Immature natural killer cell (primary cell): ENCODE measurements around the gene MARVELD2. TPM values are rescaled to one million over a fixed set of nuclear protein-coding genes. Genes with fewer than 3 reads are reported as not detected.
"Not testable (repeated sequence)": the region's sequence is repeated elsewhere in the genome, so short reads cannot be mapped to it uniquely, and the experiment has no call there.

ENCODE experiments used
- DNase-seq, 3 donors: peaks; one replicate each; pipeline ENCODE4 v3.0.0; 2022; ENCODE audit warnings: mixed read lengths in 1 of 3
- H3K27ac Mint-ChIP-seq, 6 donors: one replicate each; pipeline ENCODE4 v1.8.0; 2020; ENCODE audit warnings: mixed read lengths in 6 of 6, mild to moderate bottlenecking in 5 of 6, inconsistent platforms in 4 of 6, moderate library complexity in 3 of 6
- H3K27me3 Mint-ChIP-seq, 3 donors: one replicate each; pipeline ENCODE4 v1.8.0; 2020 to 2021; ENCODE audit warnings: low read depth in 3 of 3, mild to moderate bottlenecking in 3 of 3, mixed read lengths in 3 of 3, moderate library complexity in 3 of 3, inconsistent platforms in 1 of 3
- H3K36me3 Mint-ChIP-seq, 3 donors: one replicate each; pipeline ENCODE4 v1.8.0; 2020; ENCODE audit warnings: mixed read lengths in 3 of 3, inconsistent platforms in 2 of 3, mild to moderate bottlenecking in 2 of 3
- H3K4me1 Mint-ChIP-seq, 2 donors: one replicate each; pipeline ENCODE4 v1.8.0; 2020; ENCODE audit warnings: inconsistent platforms in 2 of 2, mild to moderate bottlenecking in 2 of 2, mixed read lengths in 2 of 2, moderate library complexity in 1 of 2
- H3K4me3 Mint-ChIP-seq, 5 donors: one replicate each; pipeline ENCODE4 v1.8.0; 2020; ENCODE audit warnings: mild to moderate bottlenecking in 5 of 5, mixed read lengths in 5 of 5, inconsistent platforms in 3 of 5, moderate library complexity in 3 of 5
- H3K9me3 Mint-ChIP-seq, 6 donors: one replicate each; pipeline ENCODE4 v1.8.0; 2020; ENCODE audit warnings: mild to moderate bottlenecking in 6 of 6, mixed read lengths in 6 of 6, inconsistent platforms in 4 of 6, moderate library complexity in 3 of 6
- polyA plus RNA-seq, 3 donors: library from polyadenylated mRNA; unstranded; fragments of 300-500 nt; fragmentation: Illumina TruSeq; gene quantifications; one replicate each; pipeline ENCODE4 v1.2.3, GENCODE V29; 2021

The MARVELD2 gene
- polyA plus RNA-seq, result not detected

- DNase-seq, result peak; percentile 4 to 11 (median 9)
- Mint-ChIP-seq H3K4me3 (peak within 1 kb of the TSS; percentile 65 to 80 (median 72)), H3K4me1 (peaks cover 0 to 5% of the 10 kb centered on the region in 2 donors), H3K27me3 (peaks cover 0 to 4% (median 2%) of the 10 kb centered on the region in 3 donors), H3K27ac (peak within 1 kb of the TSS in 1 of 6 donors; percentile 7), H3K36me3 (peaks cover 22 to 31% (median 28%) of the 10 kb centered on the region in 3 donors), H3K9me3 (no peaks in the 10 kb centered on the region)
Measured at GRCh38 chr5:69414885-69415583, at the start of gene MARVELD2. TSS of gene MARVELD2 (plus strand) at chr5:69415116. CDS start at chr5:69419386, 4,270 bp downstream.

GRCh38 chr5:69367697-69368279, 47.1 kb upstream of the MARVELD2 start:
- peak overlapping the region; percentile 91 to 99 (median 96) for H3K27ac Mint-ChIP-seq
- H3K27me3 Mint-ChIP-seq, result peaks cover 2 to 7% (median 3%) of the 10 kb centered on the region in 3 donors
- peaks cover 4 to 13% (median 5%) of the 10 kb centered on the region in 3 donors for H3K36me3 Mint-ChIP-seq
- H3K4me3 Mint-ChIP-seq, result peak overlapping the region; percentile 94 to 97 (median 95)
- peaks cover 28 to 63% of the 10 kb centered on the region in 2 donors for H3K4me1 Mint-ChIP-seq
- H3K9me3 Mint-ChIP-seq, result no peaks in the 10 kb centered on the region
- no peak for DNase-seq

- Mint-ChIP-seq H3K4me1 (peaks cover 28 to 63% of the 10 kb centered on the region in 2 donors), H3K27me3 (peaks cover 2 to 7% (median 3%) of the 10 kb centered on the region in 3 donors), H3K27ac (peak overlapping the region; percentile 91 to 99 (median 96)), H3K36me3 (peaks cover 5 to 13% (median 6%) of the 10 kb centered on the region in 3 donors), H3K9me3 (no peaks in the 10 kb centered on the region), H3K4me3 (peak overlapping the region; percentile 94 to 97 (median 95))
- no peak for DNase-seq
Measured at GRCh38 chr5:69368458-69369339, 46.2 kb upstream of the MARVELD2 start.

- Mint-ChIP-seq H3K36me3 (peaks cover 7 to 13% (median 8%) of the 10 kb centered on the region in 3 donors), H3K27me3 (peaks cover 2 to 7% (median 3%) of the 10 kb centered on the region in 3 donors), H3K4me1 (peaks cover 28 to 58% of the 10 kb centered on the region in 2 donors), H3K9me3 (no peaks in the 10 kb centered on the region), H3K27ac (peak within 1 kb of the TSS; percentile 98 to 99 (median 98)), H3K4me3 (peak within 1 kb of the TSS; percentile 94 to 97 (median 95))
- DNase-seq, result peak; percentile 95 to 96 (median 95)
Measured at GRCh38 chr5:69369340-69370121, 45.4 kb upstream of the MARVELD2 start, which contains the start of the genes AK6, RAD17 and TAF9. TSS of gene AK6 (minus strand) at chr5:69369520. CDS start at chr5:69369490, 30 bp downstream. TSS of gene RAD17 (plus strand) at chr5:69369818. CDS start at chr5:69372209, 2,391 bp downstream. TSS of gene TAF9 (minus strand) at chr5:69369520. CDS start at chr5:69365737, 3,783 bp downstream.

GRCh38 chr5:69370335-69370734, 44.6 kb upstream of the MARVELD2 start:
- H3K27ac Mint-ChIP-seq, result peak overlapping the region; percentile 97 to 99 (median 98)
- H3K4me1 Mint-ChIP-seq, result peaks cover 28 to 51% of the 10 kb centered on the region in 2 donors
- H3K9me3 Mint-ChIP-seq, DNase-seq, H3K27me3 Mint-ChIP-seq: not testable (repeated sequence)
- peaks cover 5 to 11% (median 10%) of the 10 kb centered on the region in 3 donors for H3K36me3 Mint-ChIP-seq
- H3K4me3 Mint-ChIP-seq, result peak overlapping the region; percentile 91 to 96 (median 94)

- H3K4me3 Mint-ChIP-seq, result no peak overlapping the region
- DNase-seq, result no peak
- H3K4me1 Mint-ChIP-seq, result peaks cover 24 to 39% of the 10 kb centered on the region in 2 donors
- H3K27ac Mint-ChIP-seq, result peak overlapping the region in 1 of 6 donors; percentile 48
- peaks cover 11 to 17% (median 12%) of the 10 kb centered on the region in 3 donors for H3K36me3 Mint-ChIP-seq
- H3K27me3 Mint-ChIP-seq, result peaks cover 2 to 7% (median 3%) of the 10 kb centered on the region in 3 donors
- H3K9me3 Mint-ChIP-seq, result no peaks in the 10 kb centered on the region
Measured at GRCh38 chr5:69372394-69372793, 42.5 kb upstream of the MARVELD2 start.

GRCh38 chr5:69374911-69375446, 39.9 kb upstream of the MARVELD2 start:
- no peak for DNase-seq
- no peaks in the 10 kb centered on the region for H3K9me3 Mint-ChIP-seq
- peaks cover 10 to 23% of the 10 kb centered on the region in 2 donors for H3K4me1 Mint-ChIP-seq
- no peak overlapping the region for H3K4me3 Mint-ChIP-seq
- no peaks in the 10 kb centered on the region for H3K27me3 Mint-ChIP-seq
- H3K36me3 Mint-ChIP-seq, result peaks cover 11 to 17% (median 12%) of the 10 kb centered on the region in 3 donors
- H3K27ac Mint-ChIP-seq, result no peak overlapping the region

- Mint-ChIP-seq H3K27ac (no peak overlapping the region), H3K9me3 (no peaks in the 10 kb centered on the region), H3K36me3 (peaks cover 11 to 25% (median 12%) of the 10 kb centered on the region in 3 donors), H3K4me3 (no peak overlapping the region), H3K27me3 (no peaks in the 10 kb centered on the region), H3K4me1 (no peaks in the 10 kb centered on the region)
- no peak for DNase-seq
Measured at GRCh38 chr5:69378376-69378775, 36.5 kb upstream of the MARVELD2 start.

- Mint-ChIP-seq H3K27ac (peak overlapping the region in 1 of 6 donors; percentile 2), H3K4me3 (no peak overlapping the region), H3K4me1 (no peaks in the 10 kb centered on the region), H3K36me3 (peaks cover 17 to 37% (median 31%) of the 10 kb centered on the region in 3 donors), H3K27me3 (no peaks in the 10 kb centered on the region), H3K9me3 (no peaks in the 10 kb centered on the region)
- no peak for DNase-seq
Measured at GRCh38 chr5:69404659-69405330, 10.1 kb upstream of the MARVELD2 start.

- no peak for DNase-seq
- Mint-ChIP-seq H3K27me3 (peaks cover 0 to 4% (median 2%) of the 10 kb centered on the region in 3 donors), H3K4me3 (peak overlapping the region; percentile 65 to 80 (median 69)), H3K9me3 (no peaks in the 10 kb centered on the region), H3K36me3 (peaks cover 18 to 28% (median 24%) of the 10 kb centered on the region in 3 donors), H3K27ac (no peak overlapping the region), H3K4me1 (peaks cover 0 to 5% of the 10 kb centered on the region in 2 donors)
Measured at GRCh38 chr5:69415584-69415958, 655 bp downstream of the MARVELD2 start.

- no peak overlapping the region for H3K27ac Mint-ChIP-seq
- no peaks in the 10 kb centered on the region for H3K9me3 Mint-ChIP-seq
- peak overlapping the region; percentile 5 to 69 (median 33) for H3K4me3 Mint-ChIP-seq
- DNase-seq, result no peak
- H3K4me1 Mint-ChIP-seq, result peaks cover 0 to 5% of the 10 kb centered on the region in 2 donors
- peaks cover 16 to 27% (median 24%) of the 10 kb centered on the region in 3 donors for H3K36me3 Mint-ChIP-seq
- H3K27me3 Mint-ChIP-seq, result peaks cover 0 to 4% (median 2%) of the 10 kb centered on the region in 3 donors
Measured at GRCh38 chr5:69416180-69416579, 1.3 kb downstream of the MARVELD2 start.

- no peak for DNase-seq
- peaks cover 0 to 4% (median 2%) of the 10 kb centered on the region in 3 donors for H3K27me3 Mint-ChIP-seq
- peak overlapping the region in 2 of 5 donors; percentile 15 to 33 for H3K4me3 Mint-ChIP-seq
- H3K9me3 Mint-ChIP-seq, result no peaks in the 10 kb centered on the region
- peaks cover 0 to 5% of the 10 kb centered on the region in 2 donors for H3K4me1 Mint-ChIP-seq
- no peak overlapping the region for H3K27ac Mint-ChIP-seq
- H3K36me3 Mint-ChIP-seq, result peaks cover 11 to 21% (median 19%) of the 10 kb centered on the region in 3 donors
Measured at GRCh38 chr5:69416699-69417098, 1.8 kb downstream of the MARVELD2 start.
